Loucy (cell line): ENCODE measurements around the gene SLC39A2.

Source experiments
- H2AFZ ChIP-seq: fragments of 200-600 bp; sonication (generic); 2 replicates; pipeline ENCODE4 v1.6.0; 2016; ENCODE audit warnings: antibody characterized with exemption, mild to moderate bottlenecking, low read length, moderate library complexity
- H3F3A ChIP-seq: fragments of 200-600 bp; 2 replicates; pipeline ENCODE4 v1.6.0; 2016; ENCODE audit warnings: antibody characterized with exemption, low read depth, mild to moderate bottlenecking
- H3K27me3 ChIP-seq: fragments of 200-600 bp; sonication (generic); 2 replicates; pipeline ENCODE4 v1.6.1; 2014; ENCODE audit warnings: low read length, mild to moderate bottlenecking; ENCODE audit not compliant: insufficient read depth, poor library complexity, severe bottlenecking
- H3K36me3 ChIP-seq: fragments of 200-600 bp; sonication (generic); 2 replicates; pipeline ENCODE4 v1.6.1; 2016; ENCODE audit warnings: low read length; ENCODE audit not compliant: insufficient read depth
- H3K4me1 ChIP-seq: fragments of 200-600 bp; sonication (generic); 2 replicates; pipeline ENCODE4 v1.5.1; 2014; ENCODE audit warnings: low read length, mild to moderate bottlenecking; ENCODE audit not compliant: insufficient read depth, poor library complexity, severe bottlenecking
- H3K4me2 ChIP-seq: fragments of 200-600 bp; sonication (generic); 2 replicates; pipeline ENCODE4 v1.6.0; 2014; ENCODE audit warnings: antibody characterized with exemption, low read length, low read depth, mild to moderate bottlenecking; ENCODE audit not compliant: poor library complexity, severe bottlenecking
- H3K4me3 ChIP-seq: fragments of 200-600 bp; sonication (generic); 2 replicates; pipeline ENCODE4 v1.5.1; 2014; ENCODE audit warnings: low read length, mild to moderate bottlenecking, mixed read lengths; ENCODE audit not compliant: poor library complexity, severe bottlenecking
- H3K79me2 ChIP-seq: fragments of 200-600 bp; sonication (generic); 2 replicates; pipeline ENCODE4 v1.6.1; 2014; ENCODE audit warnings: low read length; ENCODE audit not compliant: insufficient read depth
- H3K9ac ChIP-seq: fragments of 200-600 bp; sonication (generic); 2 replicates; pipeline ENCODE4 v1.6.0; 2014; ENCODE audit warnings: mild to moderate bottlenecking, low read depth, low read length, moderate library complexity; ENCODE audit not compliant: poor library complexity, severe bottlenecking
- H3K9me2 ChIP-seq: fragments of 200-600 bp; sonication (generic); replicated peaks from 2 replicates; pipeline ENCODE4 v1.6.1; 2016; ENCODE audit warnings: low read depth, low read length, mixed read lengths
- H3K9me3 ChIP-seq: fragments of 200-600 bp; sonication (generic); 2 replicates; pipeline ENCODE4 v1.6.1; 2014; ENCODE audit warnings: mild to moderate bottlenecking, antibody characterized with exemption, low read length, low read depth; ENCODE audit not compliant: insufficient read depth
- H4K20me1 ChIP-seq: fragments of 200-600 bp; sonication (generic); 2 replicates; pipeline ENCODE4 v1.6.0; 2014; ENCODE audit warnings: antibody characterized with exemption, low read length, mild to moderate bottlenecking; ENCODE audit not compliant: insufficient read depth, poor library complexity, severe bottlenecking
- CTCF ChIP-seq: fragments of 200-600 bp; sonication (generic); conservative IDR thresholded peaks from 2 replicates; pipeline ENCODE4 v1.5.1; 2014; ENCODE audit warnings: mild to moderate bottlenecking, antibody characterized with exemption, low read length
- EZH2phosphoT487 ChIP-seq: fragments of 200-600 bp; IDR thresholded peaks from 2 replicates; pipeline ENCODE4 v1.6.1; 2018; ENCODE audit warnings: antibody characterized with exemption, mild to moderate bottlenecking, moderate library complexity, borderline replicate concordance

Gene SLC39A2

GRCh38 chr14:20986811-20987210 lies 12.3 kb upstream of the SLC39A2 start:
- Histone ChIP-seq H3K36me3 (no peaks in the 10 kb centered on the region), H3K9me3 (no peaks in the 10 kb centered on the region), H3F3A (no peaks in the 10 kb centered on the region), H3K4me3 (no peak overlapping the region), H3K4me2 (no peak overlapping the region), H3K9me2 (no peaks in the 10 kb centered on the region), H3K79me2 (peaks cover 20% of the 10 kb centered on the region), H4K20me1 (peaks cover 7% of the 10 kb centered on the region), H3K4me1 (peaks cover 18% of the 10 kb centered on the region), H3K27me3 (no peaks in the 10 kb centered on the region), H3K9ac (no peak overlapping the region), H2AFZ (no peak overlapping the region)
- TF ChIP-seq EZH2phosphoT487 (no peak), CTCF (no peak)

GRCh38 chr14:20988717-20989470 lies 10.2 kb upstream of the SLC39A2 start:
- Histone ChIP-seq H3K4me3 (peak overlapping the region; percentile 85), H3K4me1 (peaks cover 28% of the 10 kb centered on the region), H3K9me2 (no peaks in the 10 kb centered on the region), H3K27me3 (no peaks in the 10 kb centered on the region), H3F3A (no peaks in the 10 kb centered on the region), H3K79me2 (peaks cover 35% of the 10 kb centered on the region), H3K36me3 (peaks cover 11% of the 10 kb centered on the region; the same call in 1 of the 2 replicates), H3K4me2 (peak overlapping the region; percentile 73), H3K9ac (peak overlapping the region; percentile 84), H3K9me3 (no peaks in the 10 kb centered on the region), H2AFZ (peak overlapping the region; percentile 45; the same call in 1 of the 2 replicates), H4K20me1 (peaks cover 11% of the 10 kb centered on the region)
- TF ChIP-seq CTCF = no peak
- TF ChIP-seq EZH2phosphoT487 = no peak

- Histone ChIP-seq H3F3A (no peaks in the 10 kb centered on the region), H4K20me1 (peaks cover 13% of the 10 kb centered on the region), H3K9me3 (no peaks in the 10 kb centered on the region), H3K4me2 (peak overlapping the region; percentile 73), H3K4me1 (peaks cover 28% of the 10 kb centered on the region), H2AFZ (peak overlapping the region; percentile 45; the same call in 1 of the 2 replicates), H3K4me3 (peak overlapping the region; percentile 85), H3K79me2 (peaks cover 35% of the 10 kb centered on the region), H3K36me3 (peaks cover 16% of the 10 kb centered on the region), H3K9ac (peak overlapping the region; percentile 84), H3K9me2 (no peaks in the 10 kb centered on the region), H3K27me3 (no peaks in the 10 kb centered on the region)
- no peak for TF ChIP-seq EZH2phosphoT487
- TF ChIP-seq CTCF = no peak
Observed at GRCh38 chr14:20989471-20989786, 9.7 kb upstream of the SLC39A2 start.
